OCI-LY3 (cell line): ENCODE data around the gene CHRM4.

Experiments used
- H2AFZ ChIP-seq: fragments of 200-600, 300-600 bp; shearing (Covaris generic); 2 replicates; pipeline ENCODE4 v1.6.0; 2014; ENCODE audit warnings: antibody characterized with exemption, low read depth, low read length
- H3K27ac ChIP-seq: fragments of 200-600, 300-600 bp; sonication (generic); 2 replicates; pipeline ENCODE4 v1.5.1; 2014; ENCODE audit warnings: mild to moderate bottlenecking, low read length, moderate library complexity, mixed read lengths
- H3K27me3 ChIP-seq: fragments of 200-600, 300-600 bp; sonication (generic); 2 replicates; pipeline ENCODE4 v1.6.1; 2014; ENCODE audit warnings: low read depth, low read length, mixed read lengths
- H3K36me3 ChIP-seq: fragments of 200-600, 300-600 bp; sonication (generic); replicated peaks from 2 replicates; pipeline ENCODE3; 2014; ENCODE audit warnings: low read depth, low read length, mixed read lengths
- H3K4me1 ChIP-seq: fragments of 300-600, 200-600 bp; sonication (generic); 2 replicates; pipeline ENCODE4 v1.6.1; 2014; ENCODE audit warnings: low read length, mixed read lengths
- H3K4me2 ChIP-seq: fragments of 200-600, 300-600 bp; sonication (generic); 2 replicates; pipeline ENCODE4 v1.6.1; 2014; ENCODE audit warnings: low read length, mixed read lengths
- H3K4me3 ChIP-seq: fragments of 300-600, 200-600 bp; sonication (generic); 2 replicates; pipeline ENCODE4 v1.5.1; 2014; ENCODE audit warnings: antibody characterized with exemption, mild to moderate bottlenecking, low read length, moderate library complexity
- H3K79me2 ChIP-seq: fragments of 300-600, 200-600 bp; shearing (Covaris generic); 2 replicates; pipeline ENCODE4 v1.6.1; 2014; ENCODE audit warnings: mild to moderate bottlenecking, low read length, mixed read lengths
- H3K9ac ChIP-seq: fragments of 300-600, 200-600 bp; shearing (Covaris generic); 2 replicates; pipeline ENCODE4 v1.6.0; 2014; ENCODE audit warnings: mild to moderate bottlenecking, low read length, moderate library complexity
- H3K9me3 ChIP-seq: fragments of 200-600, 300-600 bp; shearing (Covaris generic); 2 replicates; pipeline ENCODE4 v1.6.1; 2014; ENCODE audit warnings: low read length, mixed read lengths; ENCODE audit not compliant: insufficient read depth
- H4K20me1 ChIP-seq: fragments of 200-600, 300-600 bp; sonication (generic); 2 replicates; pipeline ENCODE4 v1.6.1; 2016; ENCODE audit warnings: low read length, mixed read lengths; ENCODE audit not compliant: insufficient read depth
- EZH2phosphoT487 ChIP-seq: fragments of 200-600 bp; shearing (Covaris generic); IDR thresholded peaks from 2 replicates; pipeline ENCODE4 v1.6.1; 2018; ENCODE audit warnings: antibody characterized with exemption, mixed run types, low read depth
- TF ChIP-seq, protein P1 (sequence below): fragments of 200-600, 300-600 bp; sonication (generic); IDR thresholded peaks from 2 replicates; pipeline ENCODE4 v1.5.1; 2014; ENCODE audit warnings: antibody characterized with exemption, low read length, low read depth

CHRM4 gene

DNA sequence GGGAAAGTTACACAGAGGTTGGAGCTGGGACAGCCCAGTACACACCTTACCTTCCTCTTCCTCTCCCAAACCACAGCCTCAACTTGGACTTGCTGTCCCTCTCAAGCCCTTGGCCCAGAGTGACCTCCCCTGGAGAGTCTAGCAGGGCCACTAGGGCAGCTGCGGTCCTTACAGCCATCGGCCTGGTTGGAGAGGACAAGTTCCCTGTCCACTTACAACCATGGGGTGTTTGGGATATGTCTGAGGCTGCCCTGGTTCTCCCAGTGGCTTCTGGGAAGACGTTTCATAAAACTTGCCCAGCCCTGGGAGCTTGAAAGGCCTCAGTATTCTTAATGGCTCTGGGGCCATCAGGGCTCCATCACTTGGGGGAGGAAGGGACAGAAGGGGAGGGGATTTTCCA is 57.4 kb downstream of the CHRM4 start:
- H3K4me2 ChIP-seq, result no peak overlapping the region

More for the DNA sequence above, 57.4 kb downstream of the CHRM4 start:
- Histone ChIP-seq H4K20me1 (no peaks in the 10 kb centered on the region), H3K4me1 (peaks cover 10% of the 10 kb centered on the region), H3K27me3 (peaks cover 14% of the 10 kb centered on the region), H3K4me3 (no peak overlapping the region), H3K9ac (no peak overlapping the region), H3K9me3 (no peaks in the 10 kb centered on the region), H3K27ac (no peak overlapping the region), H2AFZ (no peak overlapping the region), H3K36me3 (no peaks in the 10 kb centered on the region), H3K79me2 (no peaks in the 10 kb centered on the region)
- no peak for TF ChIP-seq EZH2phosphoT487
- TF ChIP-seq, protein P1, sequence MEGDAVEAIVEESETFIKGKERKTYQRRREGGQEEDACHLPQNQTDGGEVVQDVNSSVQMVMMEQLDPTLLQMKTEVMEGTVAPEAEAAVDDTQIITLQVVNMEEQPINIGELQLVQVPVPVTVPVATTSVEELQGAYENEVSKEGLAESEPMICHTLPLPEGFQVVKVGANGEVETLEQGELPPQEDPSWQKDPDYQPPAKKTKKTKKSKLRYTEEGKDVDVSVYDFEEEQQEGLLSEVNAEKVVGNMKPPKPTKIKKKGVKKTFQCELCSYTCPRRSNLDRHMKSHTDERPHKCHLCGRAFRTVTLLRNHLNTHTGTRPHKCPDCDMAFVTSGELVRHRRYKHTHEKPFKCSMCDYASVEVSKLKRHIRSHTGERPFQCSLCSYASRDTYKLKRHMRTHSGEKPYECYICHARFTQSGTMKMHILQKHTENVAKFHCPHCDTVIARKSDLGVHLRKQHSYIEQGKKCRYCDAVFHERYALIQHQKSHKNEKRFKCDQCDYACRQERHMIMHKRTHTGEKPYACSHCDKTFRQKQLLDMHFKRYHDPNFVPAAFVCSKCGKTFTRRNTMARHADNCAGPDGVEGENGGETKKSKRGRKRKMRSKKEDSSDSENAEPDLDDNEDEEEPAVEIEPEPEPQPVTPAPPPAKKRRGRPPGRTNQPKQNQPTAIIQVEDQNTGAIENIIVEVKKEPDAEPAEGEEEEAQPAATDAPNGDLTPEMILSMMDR, result no peak
